ENCODE results near the gene NACC2. TPM values are rescaled to one million over a fixed set of nuclear protein-coding genes. Genes with fewer than 3 reads are reported as not detected.

NACC2 gene
- total RNA-seq, 4 donors from 2014 or later, result 10.4 to 21.6 (median 12.8) TPM

- Histone ChIP-seq H3K27me3 (peaks cover 0 to 11% (median 0%) of the 10 kb centered on the region in 4 donors), H3K27ac (no peak overlapping the region), H3K9me3 (no peaks in the 10 kb centered on the region), H3K36me3 (peaks cover 0 to 62% (median 10%) of the 10 kb centered on the region in 3 donors), H3K4me3 (no peak overlapping the region), H3K4me1 (peaks cover 26 to 75% (median 29%) of the 10 kb centered on the region in 3 donors)
- DNase-seq, result no peak
- WGBS, 2 donors, result 71 to 92% methylated on average over 16 to 19 of the region's 30 CpGs
- TF ChIP-seq, protein P1, sequence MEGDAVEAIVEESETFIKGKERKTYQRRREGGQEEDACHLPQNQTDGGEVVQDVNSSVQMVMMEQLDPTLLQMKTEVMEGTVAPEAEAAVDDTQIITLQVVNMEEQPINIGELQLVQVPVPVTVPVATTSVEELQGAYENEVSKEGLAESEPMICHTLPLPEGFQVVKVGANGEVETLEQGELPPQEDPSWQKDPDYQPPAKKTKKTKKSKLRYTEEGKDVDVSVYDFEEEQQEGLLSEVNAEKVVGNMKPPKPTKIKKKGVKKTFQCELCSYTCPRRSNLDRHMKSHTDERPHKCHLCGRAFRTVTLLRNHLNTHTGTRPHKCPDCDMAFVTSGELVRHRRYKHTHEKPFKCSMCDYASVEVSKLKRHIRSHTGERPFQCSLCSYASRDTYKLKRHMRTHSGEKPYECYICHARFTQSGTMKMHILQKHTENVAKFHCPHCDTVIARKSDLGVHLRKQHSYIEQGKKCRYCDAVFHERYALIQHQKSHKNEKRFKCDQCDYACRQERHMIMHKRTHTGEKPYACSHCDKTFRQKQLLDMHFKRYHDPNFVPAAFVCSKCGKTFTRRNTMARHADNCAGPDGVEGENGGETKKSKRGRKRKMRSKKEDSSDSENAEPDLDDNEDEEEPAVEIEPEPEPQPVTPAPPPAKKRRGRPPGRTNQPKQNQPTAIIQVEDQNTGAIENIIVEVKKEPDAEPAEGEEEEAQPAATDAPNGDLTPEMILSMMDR (IDR thresholded peaks at IDR 0.05), result no peak
- no peak for TF ChIP-seq POLR2A (IDR thresholded peaks at IDR 0.05)
- intact Hi-C loops (cut with DNase I), result no loop called here
These were observed 46.3 kb downstream of the NACC2 start for GRCh38 chr9:136048560-136049411.

DNA sequence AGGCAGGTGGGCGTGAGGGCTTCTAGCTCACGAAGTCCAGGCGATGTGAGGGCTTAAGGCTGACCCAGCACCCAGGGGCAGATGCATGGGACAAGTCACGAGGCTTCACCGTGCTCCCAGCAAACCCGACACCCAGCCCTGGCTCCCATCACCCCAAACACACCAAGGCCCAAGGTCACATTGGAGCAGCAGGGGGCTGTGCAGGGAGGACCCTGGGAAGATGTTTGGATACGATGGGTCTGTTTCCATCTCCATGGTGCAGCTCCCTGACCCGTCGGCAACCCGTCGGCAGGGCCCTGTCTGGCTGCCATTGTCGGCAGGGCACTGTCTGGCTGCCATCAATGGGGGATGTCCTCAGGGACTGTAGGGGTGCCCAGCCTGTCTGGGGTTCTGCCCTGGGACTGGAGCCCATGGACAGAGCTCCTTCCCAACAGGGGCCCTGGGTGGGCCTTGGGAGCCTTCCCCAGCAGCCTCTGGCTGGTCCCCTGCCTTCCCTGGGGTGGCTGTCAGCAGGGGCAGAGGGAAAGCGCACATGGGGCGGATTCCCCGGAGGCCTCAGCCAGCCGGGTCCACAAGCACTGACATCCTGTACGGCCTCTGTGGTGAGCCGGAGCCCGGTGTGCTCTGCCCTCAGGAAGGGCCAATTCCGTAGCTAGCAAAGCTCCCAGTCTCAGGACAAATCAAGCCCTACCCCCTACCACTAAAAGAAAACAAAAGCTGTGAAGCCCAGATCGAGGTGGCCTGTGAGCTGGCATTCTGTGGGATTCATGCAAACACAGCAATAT is 47.1 kb downstream of the NACC2 start:
- Histone ChIP-seq H3K4me3 (no peak overlapping the region), H3K27ac (peak overlapping the region in 1 of 4 donors; percentile 2), H3K4me1 (peaks cover 18 to 66% (median 28%) of the 10 kb centered on the region in 3 donors), H3K27me3 (peaks cover 0 to 11% (median 0%) of the 10 kb centered on the region in 4 donors), H3K36me3 (peaks cover 0 to 65% (median 10%) of the 10 kb centered on the region in 3 donors), H3K9me3 (no peaks in the 10 kb centered on the region)
- no peak for DNase-seq
- WGBS, 2 donors, result 89 to 92% methylated on average over 5 to 7 of the region's 21 CpGs
- intact Hi-C loops (cut with DNase I), result no loop called here
- TF ChIP-seq POLR2A (IDR thresholded peaks at IDR 0.05), result no peak
- TF ChIP-seq, protein P1 (IDR thresholded peaks at IDR 0.05), result no peak

DNA sequence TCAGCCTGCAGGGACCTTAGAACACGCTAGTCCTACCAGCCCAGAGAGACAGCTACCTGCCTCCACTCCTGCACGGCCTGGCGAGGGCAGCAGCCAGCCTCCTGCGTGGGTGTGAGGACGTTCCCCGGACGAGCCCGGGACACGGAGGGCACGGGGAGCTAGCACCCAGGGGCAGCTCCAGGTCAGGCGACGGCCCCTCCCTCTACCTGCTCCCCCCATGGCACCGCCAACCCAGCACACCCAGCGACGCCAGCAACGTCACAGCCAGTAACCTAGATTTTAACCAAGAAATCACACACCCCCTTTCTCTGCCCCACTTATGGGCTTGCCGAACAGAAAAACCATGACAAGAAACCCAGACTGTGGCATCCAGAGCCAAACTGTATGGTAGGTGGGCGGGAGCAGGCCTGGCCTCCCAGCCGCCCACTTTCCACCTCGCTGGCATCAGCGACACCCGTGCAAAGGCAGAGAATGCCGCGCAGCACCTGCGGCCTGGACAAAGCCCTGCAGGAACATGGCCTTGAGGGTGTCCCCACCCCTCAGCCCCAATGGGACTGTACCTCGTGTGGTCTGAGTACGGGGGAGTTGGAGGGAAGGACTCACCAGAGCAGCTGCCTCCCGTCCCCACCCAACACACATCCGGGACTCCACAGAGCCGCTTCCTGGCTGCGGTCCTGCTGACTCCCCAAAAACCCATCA is 47.9 kb downstream of the NACC2 start:
- Histone ChIP-seq H3K4me1 (peaks cover 11 to 59% (median 20%) of the 10 kb centered on the region in 3 donors), H3K4me3 (no peak overlapping the region), H3K36me3 (peaks cover 0 to 65% (median 10%) of the 10 kb centered on the region in 3 donors), H3K27me3 (peaks cover 0 to 11% (median 0%) of the 10 kb centered on the region in 4 donors), H3K9me3 (no peaks in the 10 kb centered on the region), H3K27ac (no peak overlapping the region)
- no peak for DNase-seq
- intact Hi-C loops (cut with DNase I), result no loop called here
- 81 to 83% methylated on average over 9 to 22 of the region's 31 CpGs for WGBS, 2 donors
- TF ChIP-seq, protein P1 (IDR thresholded peaks at IDR 0.05), result no peak
- TF ChIP-seq POLR2A (IDR thresholded peaks at IDR 0.05), result no peak

DNA sequence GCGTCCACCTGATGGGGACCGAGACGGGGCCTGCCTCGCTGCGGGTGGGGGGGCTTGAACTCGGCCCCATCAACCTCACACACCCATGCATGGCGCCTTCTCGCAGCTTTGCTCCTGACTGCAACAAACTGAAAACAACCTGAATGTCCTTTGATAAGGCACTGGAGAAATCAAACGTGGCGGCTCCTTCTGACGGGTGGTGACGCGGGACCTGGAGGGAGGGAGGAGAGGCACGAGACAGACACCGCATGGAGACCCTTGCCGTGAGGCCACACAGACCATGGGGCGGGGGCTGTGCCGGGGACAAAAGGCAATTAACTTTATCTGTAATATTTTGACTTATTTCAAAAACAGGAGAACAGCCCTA is 48.6 kb downstream of the NACC2 start:
- intact Hi-C loops (cut with DNase I), result no loop called here
- no peaks in the 10 kb centered on the region for H3K9me3 ChIP-seq
- H3K4me3 ChIP-seq, result no peak overlapping the region
- no peak for DNase-seq
- peak overlapping the region in 1 of 4 donors; percentile 29 for H3K27ac ChIP-seq
- H3K36me3 ChIP-seq, result peaks cover 0 to 65% (median 10%) of the 10 kb centered on the region in 3 donors
- H3K27me3 ChIP-seq, result peaks cover 0 to 9% (median 0%) of the 10 kb centered on the region in 4 donors
- TF ChIP-seq, protein P1 (IDR thresholded peaks at IDR 0.05), result no peak
- no peak for TF ChIP-seq POLR2A (IDR thresholded peaks at IDR 0.05)
- WGBS, 2 donors, result 80 to 82% methylated on average over 1 to 10 of the region's 18 CpGs
- H3K4me1 ChIP-seq, result peaks cover 8 to 52% (median 16%) of the 10 kb centered on the region in 3 donors
